ENCODE results near the gene MRPL41.
"Not testable (repeated sequence)": the region's sequence is repeated elsewhere in the genome, so short reads cannot be mapped to it uniquely, and the experiment has no call there.

The MRPL41 gene

GRCh38 chr9:137524161-137524980, 27.3 kb upstream of the MRPL41 start:
- WGBS, 2 experiments (ENCODE audit: insufficient coverage in 2 of 2): 91 to 94% methylated on average over 25 to 32 of the region's 33 CpGs
- H3K36me3 ChIP-seq (ENCODE audit: control insufficient read depth, insufficient read depth, low read length): no peaks in the 10 kb centered on the region
- no peaks in the 10 kb centered on the region for H3K9me3 ChIP-seq (ENCODE audit: control insufficient read depth, low read length)
- H3K4me1 ChIP-seq (ENCODE audit: control insufficient read depth, insufficient read depth, low read length, poor library complexity, severe bottlenecking): no peaks in the 10 kb centered on the region
- H3K4me3 ChIP-seq (ENCODE audit: extremely low read depth, insufficient read depth, low read length, poor library complexity, severe bottlenecking): no peak overlapping the region
- H3K27ac ChIP-seq (ENCODE audit: low read depth, low read length, severe bottlenecking): no peak overlapping the region

- H3K9me3 ChIP-seq (ENCODE audit: control insufficient read depth, low read length): no peaks in the 10 kb centered on the region
- H3K36me3 ChIP-seq (ENCODE audit: control insufficient read depth, insufficient read depth, low read length): no peaks in the 10 kb centered on the region
- H3K4me3 ChIP-seq (ENCODE audit: extremely low read depth, insufficient read depth, low read length, poor library complexity, severe bottlenecking): no peak overlapping the region
- 82 to 93% methylated on average over 4 of the region's 5 CpGs for WGBS, 2 experiments (ENCODE audit: insufficient coverage in 2 of 2)
- no peak overlapping the region for H3K27ac ChIP-seq (ENCODE audit: low read depth, low read length, severe bottlenecking)
- H3K4me1 ChIP-seq (ENCODE audit: control insufficient read depth, insufficient read depth, low read length, poor library complexity, severe bottlenecking): no peaks in the 10 kb centered on the region
Measured at GRCh38 chr9:137524981-137525317, 26.7 kb upstream of the MRPL41 start.

- Histone ChIP-seq H3K9me3 (ENCODE audit: control insufficient read depth, low read length) (no peaks in the 10 kb centered on the region), H3K27ac (ENCODE audit: low read depth, low read length, severe bottlenecking) (no peak overlapping the region), H3K36me3 (ENCODE audit: control insufficient read depth, insufficient read depth, low read length) (no peaks in the 10 kb centered on the region), H3K4me3 (ENCODE audit: extremely low read depth, insufficient read depth, low read length, poor library complexity, severe bottlenecking) (no peak overlapping the region), H3K4me1 (ENCODE audit: control insufficient read depth, insufficient read depth, low read length, poor library complexity, severe bottlenecking) (no peaks in the 10 kb centered on the region)
- WGBS, 2 experiments (ENCODE audit: insufficient coverage in 2 of 2): 86 to 91% methylated on average over 5 of the region's 5 CpGs
Measured at GRCh38 chr9:137530331-137530730, 21.3 kb upstream of the MRPL41 start.

GRCh38 chr9:137531099-137531765, 20.4 kb upstream of the MRPL41 start:
- Histone ChIP-seq H3K4me3 (ENCODE audit: extremely low read depth, insufficient read depth, low read length, poor library complexity, severe bottlenecking) (no peak overlapping the region), H3K9me3 (ENCODE audit: control insufficient read depth, low read length) (no peaks in the 10 kb centered on the region), H3K27ac (ENCODE audit: low read depth, low read length, severe bottlenecking) (no peak overlapping the region), H3K4me1 (ENCODE audit: control insufficient read depth, insufficient read depth, low read length, poor library complexity, severe bottlenecking) (no peaks in the 10 kb centered on the region), H3K36me3 (ENCODE audit: control insufficient read depth, insufficient read depth, low read length) (no peaks in the 10 kb centered on the region)
- WGBS, 2 experiments (ENCODE audit: insufficient coverage in 2 of 2): 90 to 96% methylated on average over 8 to 13 of the region's 17 CpGs

- H3K36me3 ChIP-seq (ENCODE audit: control insufficient read depth, insufficient read depth, low read length); H3K27ac ChIP-seq (ENCODE audit: low read depth, low read length, severe bottlenecking); H3K4me1 ChIP-seq (ENCODE audit: control insufficient read depth, insufficient read depth, low read length, poor library complexity, severe bottlenecking); H3K4me3 ChIP-seq (ENCODE audit: extremely low read depth, insufficient read depth, low read length, poor library complexity, severe bottlenecking); H3K9me3 ChIP-seq (ENCODE audit: control insufficient read depth, low read length): not testable (repeated sequence)
- 92% methylated on average over 6 to 10 of the region's 10 CpGs for WGBS, 2 experiments (ENCODE audit: insufficient coverage in 2 of 2)
Measured at GRCh38 chr9:137532891-137533468, 18.7 kb upstream of the MRPL41 start.

GRCh38 chr9:137534256-137535119, 17.2 kb upstream of the MRPL41 start:
- Histone ChIP-seq H3K4me3 (ENCODE audit: extremely low read depth, insufficient read depth, low read length, poor library complexity, severe bottlenecking) (no peak overlapping the region), H3K9me3 (ENCODE audit: control insufficient read depth, low read length) (no peaks in the 10 kb centered on the region), H3K36me3 (ENCODE audit: control insufficient read depth, insufficient read depth, low read length) (no peaks in the 10 kb centered on the region), H3K27ac (ENCODE audit: low read depth, low read length, severe bottlenecking) (no peak overlapping the region), H3K4me1 (ENCODE audit: control insufficient read depth, insufficient read depth, low read length, poor library complexity, severe bottlenecking) (no peaks in the 10 kb centered on the region)
- 72 to 82% methylated on average over 13 to 14 of the region's 19 CpGs for WGBS, 2 experiments (ENCODE audit: insufficient coverage in 2 of 2)

- H3K4me3 ChIP-seq (ENCODE audit: extremely low read depth, insufficient read depth, low read length, poor library complexity, severe bottlenecking): no peak overlapping the region
- H3K4me1 ChIP-seq (ENCODE audit: control insufficient read depth, insufficient read depth, low read length, poor library complexity, severe bottlenecking): no peaks in the 10 kb centered on the region
- no peak overlapping the region for H3K27ac ChIP-seq (ENCODE audit: low read depth, low read length, severe bottlenecking)
- no peaks in the 10 kb centered on the region for H3K9me3 ChIP-seq (ENCODE audit: control insufficient read depth, low read length)
- H3K36me3 ChIP-seq (ENCODE audit: control insufficient read depth, insufficient read depth, low read length): no peaks in the 10 kb centered on the region
Measured at GRCh38 chr9:137535120-137535428, 16.6 kb upstream of the MRPL41 start.

- peaks cover 10% of the 10 kb centered on the region for H3K4me1 ChIP-seq (ENCODE audit: control insufficient read depth, insufficient read depth, low read length, poor library complexity, severe bottlenecking)
- not testable (repeated sequence) for H3K4me3 ChIP-seq (ENCODE audit: extremely low read depth, insufficient read depth, low read length, poor library complexity, severe bottlenecking); H3K27ac ChIP-seq (ENCODE audit: low read depth, low read length, severe bottlenecking); H3K9me3 ChIP-seq (ENCODE audit: control insufficient read depth, low read length); H3K36me3 ChIP-seq (ENCODE audit: control insufficient read depth, insufficient read depth, low read length)
- WGBS, 2 experiments (ENCODE audit: insufficient coverage in 2 of 2): 96 to 97% methylated on average over 10 of the region's 16 CpGs
Measured at GRCh38 chr9:137536594-137537131, 15.0 kb upstream of the MRPL41 start.

- Histone ChIP-seq H3K9me3 (ENCODE audit: control insufficient read depth, low read length) (no peaks in the 10 kb centered on the region), H3K4me3 (ENCODE audit: extremely low read depth, insufficient read depth, low read length, poor library complexity, severe bottlenecking) (no peak overlapping the region), H3K36me3 (ENCODE audit: control insufficient read depth, insufficient read depth, low read length) (no peaks in the 10 kb centered on the region), H3K27ac (ENCODE audit: low read depth, low read length, severe bottlenecking) (no peak overlapping the region), H3K4me1 (ENCODE audit: control insufficient read depth, insufficient read depth, low read length, poor library complexity, severe bottlenecking) (peaks cover 11% of the 10 kb centered on the region)
- 95 to 97% methylated on average over 13 to 16 of the region's 16 CpGs for WGBS, 2 experiments (ENCODE audit: insufficient coverage in 2 of 2)
Measured at GRCh38 chr9:137538058-137538457, 13.6 kb upstream of the MRPL41 start.

GRCh38 chr9:137540536-137540935, 11.1 kb upstream of the MRPL41 start:
- 91 to 95% methylated on average over 18 of the region's 18 CpGs for WGBS, 2 experiments (ENCODE audit: insufficient coverage in 2 of 2)

More at GRCh38 chr9:137540536-137540935, 11.1 kb upstream of the MRPL41 start:
- H3K36me3 ChIP-seq (ENCODE audit: control insufficient read depth, insufficient read depth, low read length): no peaks in the 10 kb centered on the region
- no peak overlapping the region for H3K4me3 ChIP-seq (ENCODE audit: extremely low read depth, insufficient read depth, low read length, poor library complexity, severe bottlenecking)
- H3K27ac ChIP-seq (ENCODE audit: low read depth, low read length, severe bottlenecking): no peak overlapping the region
- no peaks in the 10 kb centered on the region for H3K9me3 ChIP-seq (ENCODE audit: control insufficient read depth, low read length)
- peaks cover 15% of the 10 kb centered on the region for H3K4me1 ChIP-seq (ENCODE audit: control insufficient read depth, insufficient read depth, low read length, poor library complexity, severe bottlenecking)

All from mesodermal cell (in vitro differentiated cells).